AG08396 (cell line): ENCODE measurements around the gene RABGAP1L.
"Not testable (repeated sequence)": the region's sequence is repeated elsewhere in the genome, so short reads cannot be mapped to it uniquely, and the experiment has no call there.

Source experiments
- DNase-seq: peaks from one replicate; pipeline ENCODE4 v3.0.0; 2012; ENCODE audit warnings: low spot score, mixed read lengths

Gene RABGAP1L

DNA sequence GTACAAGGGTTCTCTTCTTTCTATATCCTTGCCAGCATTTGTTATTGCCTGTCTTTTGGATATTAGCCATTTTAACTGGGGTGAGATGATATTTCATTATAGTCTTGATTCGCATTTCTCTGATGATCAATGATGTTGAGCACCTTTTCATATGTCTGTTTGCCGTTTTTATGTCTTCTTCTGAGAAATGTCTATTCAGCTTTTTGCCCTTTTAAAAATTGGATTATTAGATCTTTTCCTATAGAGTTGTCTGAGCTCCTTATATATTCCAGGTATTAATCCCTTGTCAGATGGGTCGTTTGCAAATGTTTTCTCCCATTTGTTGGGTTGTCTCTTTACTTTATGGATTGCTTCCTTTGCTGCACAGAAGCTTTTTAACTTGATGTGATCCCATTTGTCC lies 883.3 kb downstream of the RABGAP1L start:
- no peak for DNase-seq

DNA sequence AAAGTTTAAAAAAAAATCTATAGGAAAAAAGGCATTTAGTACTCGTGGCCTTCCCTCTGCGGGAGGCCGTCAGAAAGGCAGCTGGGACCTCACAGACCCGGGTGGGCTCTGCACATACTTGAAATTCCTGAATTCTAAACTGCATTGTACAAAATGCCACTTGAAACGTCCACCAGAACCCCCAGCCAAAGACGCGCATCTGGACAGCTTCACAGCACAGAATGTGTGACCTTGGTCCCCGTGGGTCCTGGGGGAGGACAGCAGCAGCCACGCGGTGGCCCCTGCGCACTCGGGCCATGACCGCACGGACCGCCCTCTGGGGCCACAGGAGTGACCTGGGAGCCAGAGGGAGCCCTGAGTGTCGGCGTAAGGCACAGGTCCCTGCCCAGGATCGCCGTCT lies 884.5 kb downstream of the RABGAP1L start:
- DNase-seq, result no peak

DNA sequence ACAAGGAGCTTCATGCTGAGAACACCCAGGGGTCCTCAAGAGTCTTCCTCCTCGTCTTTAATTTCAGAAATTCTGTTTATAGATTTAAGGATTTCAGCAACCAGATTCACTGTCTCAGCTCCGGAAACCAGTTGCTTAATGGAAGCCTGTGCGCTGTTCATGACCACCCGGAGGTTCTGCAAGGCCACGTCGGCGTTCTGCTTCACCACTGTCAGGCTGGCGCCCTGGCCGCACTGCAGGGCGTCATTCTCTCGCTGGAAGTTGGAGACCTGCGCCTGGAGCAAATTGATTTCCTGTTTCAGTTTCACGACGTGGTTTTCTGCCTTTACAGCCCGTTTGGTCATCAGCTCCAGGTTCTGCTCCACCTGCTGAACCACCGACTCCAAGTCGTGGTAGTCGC lies 885.3 kb downstream of the RABGAP1L start:
- not testable (repeated sequence) for DNase-seq
